HG03571 (cell line): Measurements from ENCODE around the gene NFKBIE.
A peak's percentile ranks its signal among the peaks of the same experiment; 100 is the strongest.
"Not testable (repeated sequence)": the region's sequence is repeated elsewhere in the genome, so short reads cannot be mapped to it uniquely, and the experiment has no call there.

Source experiments
- ATAC-seq: cut with Tn5 transposase; IDR thresholded peaks from one replicate; pipeline ENCODE4 v1.9.1; 2021; ENCODE audit not compliant: unreplicated experiment

The NFKBIE gene, protein sequence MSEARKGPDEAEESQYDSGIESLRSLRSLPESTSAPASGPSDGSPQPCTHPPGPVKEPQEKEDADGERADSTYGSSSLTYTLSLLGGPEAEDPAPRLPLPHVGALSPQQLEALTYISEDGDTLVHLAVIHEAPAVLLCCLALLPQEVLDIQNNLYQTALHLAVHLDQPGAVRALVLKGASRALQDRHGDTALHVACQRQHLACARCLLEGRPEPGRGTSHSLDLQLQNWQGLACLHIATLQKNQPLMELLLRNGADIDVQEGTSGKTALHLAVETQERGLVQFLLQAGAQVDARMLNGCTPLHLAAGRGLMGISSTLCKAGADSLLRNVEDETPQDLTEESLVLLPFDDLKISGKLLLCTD

DNA sequence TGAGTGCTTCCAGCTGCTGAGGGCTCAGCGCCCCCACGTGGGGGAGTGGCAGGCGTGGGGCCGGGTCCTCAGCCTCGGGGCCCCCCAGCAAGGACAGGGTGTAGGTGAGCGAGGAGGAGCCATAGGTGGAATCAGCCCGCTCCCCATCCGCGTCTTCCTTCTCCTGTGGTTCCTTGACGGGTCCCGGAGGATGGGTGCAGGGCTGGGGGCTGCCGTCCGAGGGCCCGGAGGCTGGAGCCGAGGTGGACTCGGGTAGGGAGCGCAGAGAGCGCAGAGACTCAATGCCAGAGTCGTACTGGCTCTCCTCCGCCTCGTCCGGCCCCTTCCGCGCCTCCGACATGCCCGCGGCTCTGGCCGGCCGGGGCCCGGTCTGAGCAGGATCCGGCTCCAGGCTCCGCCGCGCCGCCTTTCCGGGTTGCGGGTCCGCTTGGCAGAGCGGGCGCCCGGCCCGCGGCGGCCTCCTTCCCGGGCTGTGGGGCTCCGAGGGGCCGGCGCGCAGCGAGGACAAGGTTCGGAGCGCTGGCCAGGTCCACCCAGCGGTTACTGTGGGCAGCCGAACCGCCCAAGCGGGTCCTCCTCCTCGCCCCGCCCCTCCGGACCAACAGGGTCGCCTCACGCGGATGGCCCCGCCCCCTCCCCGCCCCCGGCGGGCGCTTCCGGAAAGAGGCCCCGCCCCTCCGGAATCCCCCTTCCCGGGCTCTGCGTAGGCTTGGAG lies at the start of gene NFKBIE:
TSS of gene NFKBIE (minus strand) at position 545 of the 715 bp plus-strand sequence. CDS start at position 340, 205 bp downstream.
- peak; percentile 34 for ATAC-seq

DNA sequence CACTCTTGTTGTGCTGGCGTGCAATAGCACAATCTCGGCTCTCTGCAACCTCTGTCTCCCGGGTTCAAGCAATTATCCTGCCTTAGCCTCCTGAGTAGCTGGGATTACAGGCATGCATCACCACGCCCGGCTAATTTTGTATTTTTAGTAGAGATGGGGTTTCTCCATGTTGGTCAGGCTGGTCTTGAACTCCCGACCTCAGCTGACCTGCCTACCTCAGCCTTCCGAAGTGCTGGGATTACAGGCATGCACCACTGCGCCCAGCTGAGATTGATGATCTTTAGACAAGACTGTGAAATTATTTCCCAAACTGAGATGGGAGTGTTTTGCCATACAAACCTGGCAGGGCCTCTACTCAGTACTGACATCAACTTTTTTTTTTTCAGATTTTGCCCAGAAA lies 49.3 kb upstream of the NFKBIE start:
- not testable (repeated sequence) for ATAC-seq

DNA sequence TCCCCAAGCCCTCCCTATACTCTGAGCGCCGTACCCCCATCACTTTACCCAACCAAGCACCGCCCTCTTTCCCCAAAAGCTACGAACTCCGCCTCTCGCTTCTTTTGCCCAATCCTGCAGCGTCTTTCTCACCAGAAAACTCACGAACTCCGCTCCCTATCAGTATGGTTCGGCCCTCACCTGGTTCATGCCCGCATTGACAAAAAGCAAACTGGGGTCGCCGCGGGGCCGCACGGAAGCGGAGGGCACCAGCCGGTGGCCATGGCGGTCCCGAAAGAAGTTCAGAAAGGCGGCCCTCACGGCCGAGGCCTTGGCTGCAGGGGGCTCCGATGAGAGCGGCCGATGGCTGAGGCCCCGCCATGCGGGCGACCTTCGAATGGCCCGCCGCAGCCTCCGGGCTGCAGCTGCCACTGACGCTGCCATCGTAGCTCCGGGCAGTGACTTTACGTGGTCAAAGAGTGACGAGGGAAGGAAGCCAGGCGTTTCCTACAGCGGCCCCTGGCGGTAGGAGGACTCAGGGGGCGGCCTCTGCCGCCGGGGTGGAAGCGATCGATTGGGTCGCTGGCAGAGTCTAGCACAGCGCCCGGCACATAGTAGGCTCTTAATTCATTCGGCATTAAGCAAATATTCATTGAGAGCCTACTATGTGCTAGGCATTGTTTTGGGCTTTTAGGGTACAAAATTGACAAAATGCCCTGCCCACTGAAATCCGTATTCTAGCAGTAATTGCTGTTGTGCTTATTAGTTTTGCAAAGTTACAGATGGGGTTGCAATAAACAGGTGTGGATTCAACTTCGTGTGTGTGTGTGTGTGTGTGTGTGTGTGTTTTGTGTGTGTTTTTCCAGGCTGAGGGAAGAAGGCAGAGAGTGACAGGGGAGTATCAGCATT lies 47.8 kb upstream of the NFKBIE start, which contains the start of gene AARS2:
TSS of gene AARS2 (minus strand) at position 447 of the 888 bp plus-strand sequence. CDS start at position 423, 24 bp downstream.
- peak; percentile 90 for ATAC-seq

DNA sequence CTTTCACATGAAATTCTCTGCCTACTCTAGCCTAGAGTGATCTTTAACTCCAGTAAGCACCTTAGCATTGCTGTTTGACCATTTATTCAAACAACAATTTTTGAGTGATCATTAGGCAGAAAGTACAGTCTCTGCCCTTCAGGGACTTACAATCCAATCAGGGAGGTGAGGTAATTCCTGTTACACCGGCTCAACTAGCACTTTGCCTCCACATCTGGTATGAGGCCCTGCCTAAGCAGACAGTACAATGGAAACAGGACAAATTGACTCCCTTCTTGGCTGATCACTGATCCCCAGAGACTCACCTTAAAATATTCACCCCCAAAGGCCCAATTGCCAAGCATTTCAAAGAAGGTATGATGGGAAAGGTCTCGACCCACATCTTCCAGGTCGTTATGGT lies 46.4 kb upstream of the NFKBIE start:
- ATAC-seq = no peak

DNA sequence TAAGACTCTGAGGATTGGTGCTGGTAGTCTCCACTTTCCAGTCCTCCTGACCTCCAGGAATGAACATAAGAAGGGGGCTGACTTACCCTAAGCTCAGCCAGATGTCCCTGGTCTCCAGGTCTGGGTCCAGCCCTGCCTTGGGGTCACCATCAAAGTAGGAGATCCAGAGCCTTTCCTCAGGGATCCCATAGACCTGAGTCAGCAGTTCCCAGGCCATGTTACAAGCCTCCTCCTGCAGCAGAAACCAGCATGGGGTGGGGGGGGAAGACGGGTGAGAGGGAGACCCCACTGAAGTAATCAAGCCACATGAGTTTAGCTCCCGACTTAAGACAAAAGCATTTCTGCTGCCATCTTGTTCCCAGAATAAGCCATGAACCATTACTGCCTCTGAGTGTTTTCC lies 46.0 kb upstream of the NFKBIE start:
- no peak for ATAC-seq

DNA sequence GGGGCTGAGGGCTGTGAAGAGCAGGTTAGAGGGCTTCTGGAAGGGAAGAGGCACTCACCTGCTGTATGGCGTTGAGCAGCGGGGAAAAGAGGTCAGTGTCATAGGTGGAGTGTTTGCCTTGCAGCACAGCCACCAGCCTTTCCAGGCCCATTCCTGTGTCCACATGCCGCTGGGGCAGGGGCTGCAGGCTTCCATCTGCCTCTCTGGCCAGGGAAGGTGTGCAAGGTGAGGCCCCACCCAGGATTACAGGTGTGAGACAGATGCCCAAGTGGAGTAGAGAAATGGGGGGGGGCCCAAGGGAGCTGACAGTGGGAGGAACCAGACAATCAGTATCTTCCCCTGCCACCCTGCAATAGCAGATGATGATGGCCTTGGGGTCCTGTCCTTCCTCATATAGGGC lies 44.9 kb upstream of the NFKBIE start:
- no peak for ATAC-seq

DNA sequence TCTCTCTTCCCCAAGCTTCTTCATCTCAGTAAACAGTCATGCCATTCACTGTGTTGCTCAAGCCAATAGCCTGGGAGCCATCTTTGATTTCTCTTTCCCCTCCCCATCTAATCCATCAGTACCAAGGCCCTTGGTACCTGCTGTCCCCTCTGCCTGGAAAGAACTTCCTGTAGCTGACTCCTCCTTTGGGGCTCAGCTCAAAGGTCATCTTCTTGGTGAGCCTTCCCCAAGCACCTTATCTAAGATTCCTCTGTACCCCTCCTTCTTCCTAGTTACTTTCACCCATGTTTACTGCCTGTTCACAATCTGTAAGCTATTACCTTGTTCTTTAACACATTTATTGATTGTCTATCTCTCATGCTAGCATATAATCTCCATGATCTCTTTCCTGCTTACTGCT lies 44.3 kb upstream of the NFKBIE start:
- ATAC-seq = no peak

DNA sequence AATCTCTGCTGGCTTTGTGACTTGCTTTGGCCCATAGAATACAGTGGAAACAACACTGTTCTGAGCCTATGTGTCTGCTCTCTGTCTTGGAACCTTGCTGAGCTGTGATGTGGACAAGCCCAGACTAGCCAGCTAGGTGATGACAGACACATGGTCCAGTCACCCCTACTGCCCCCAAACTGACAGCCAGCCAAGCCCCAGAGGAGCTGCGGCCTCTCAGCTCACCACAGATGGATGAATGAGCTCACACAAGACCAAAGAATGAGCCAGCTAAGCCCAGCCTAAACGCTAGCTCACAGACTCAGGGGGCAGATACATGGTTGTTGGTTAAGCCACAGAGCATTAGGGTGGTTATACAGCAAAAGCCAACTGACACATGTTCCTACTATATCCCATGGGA lies 43.7 kb upstream of the NFKBIE start:
- no peak for ATAC-seq

DNA sequence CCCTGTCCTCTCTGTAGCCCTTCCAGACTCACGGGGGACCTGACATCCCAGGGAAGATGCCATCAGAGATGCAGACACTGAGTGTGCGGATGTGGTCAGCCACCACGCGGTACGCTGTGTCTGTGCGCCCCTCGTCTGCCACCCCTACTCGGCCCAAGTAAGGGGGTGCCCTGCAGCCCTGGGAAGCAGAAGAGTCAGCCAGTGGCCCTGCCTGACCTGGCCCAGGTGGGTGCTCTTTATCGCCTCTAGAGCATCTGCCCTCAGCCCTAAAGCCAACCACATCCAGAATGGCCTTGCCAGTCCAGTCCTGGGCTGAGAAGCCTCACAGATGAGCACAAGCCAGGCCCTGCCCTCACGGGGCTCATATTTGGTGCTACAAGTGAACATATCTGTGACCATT lies 41.9 kb upstream of the NFKBIE start:
- no peak for ATAC-seq

DNA sequence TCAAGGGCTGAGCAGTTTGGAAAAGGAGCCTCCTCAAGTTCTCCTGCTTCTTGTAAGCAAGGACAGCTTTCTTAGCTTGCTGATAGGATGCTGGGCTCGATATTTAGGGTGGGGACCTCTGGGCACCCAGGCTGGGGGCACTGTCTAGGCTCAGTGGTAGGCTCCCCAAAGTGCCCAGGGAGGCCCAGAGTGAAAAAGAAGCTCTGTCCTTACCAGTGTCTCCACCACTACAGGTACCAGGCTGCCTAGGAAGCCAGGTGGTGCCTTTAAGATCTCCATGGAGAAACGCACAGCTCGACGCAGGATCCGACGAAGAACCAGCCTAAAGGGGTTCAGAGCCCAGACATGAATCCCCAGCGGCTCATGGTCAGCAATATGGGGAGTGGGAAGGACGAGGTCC lies 41.4 kb upstream of the NFKBIE start:
- ATAC-seq = no peak

DNA sequence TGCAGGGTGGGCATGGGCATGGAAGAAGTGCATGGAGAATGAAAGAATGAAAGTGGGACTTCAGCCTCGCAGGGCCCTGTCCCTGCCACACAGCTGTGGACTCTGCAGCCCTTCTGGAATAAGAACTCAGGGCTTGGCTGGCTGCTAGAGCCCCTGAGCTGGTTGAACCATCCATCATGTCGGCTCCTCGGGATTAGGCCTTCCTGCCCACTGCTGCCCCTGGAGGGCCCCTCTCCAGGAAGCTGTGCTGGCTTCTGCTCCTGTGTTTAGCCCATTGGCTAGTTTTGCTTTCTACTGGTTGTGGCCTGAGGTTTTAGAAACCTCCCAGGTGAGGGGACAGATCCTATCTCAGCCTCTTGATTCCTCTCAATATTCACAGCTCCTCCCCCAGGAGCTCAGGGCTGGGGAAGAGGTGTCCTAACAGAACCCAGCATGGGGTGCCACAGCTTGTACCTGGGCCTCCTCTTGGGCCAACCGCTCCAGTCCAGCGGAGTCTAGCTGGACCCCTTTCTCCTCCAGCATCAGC lies 39.9 kb upstream of the NFKBIE start:
- ATAC-seq = no peak

DNA sequence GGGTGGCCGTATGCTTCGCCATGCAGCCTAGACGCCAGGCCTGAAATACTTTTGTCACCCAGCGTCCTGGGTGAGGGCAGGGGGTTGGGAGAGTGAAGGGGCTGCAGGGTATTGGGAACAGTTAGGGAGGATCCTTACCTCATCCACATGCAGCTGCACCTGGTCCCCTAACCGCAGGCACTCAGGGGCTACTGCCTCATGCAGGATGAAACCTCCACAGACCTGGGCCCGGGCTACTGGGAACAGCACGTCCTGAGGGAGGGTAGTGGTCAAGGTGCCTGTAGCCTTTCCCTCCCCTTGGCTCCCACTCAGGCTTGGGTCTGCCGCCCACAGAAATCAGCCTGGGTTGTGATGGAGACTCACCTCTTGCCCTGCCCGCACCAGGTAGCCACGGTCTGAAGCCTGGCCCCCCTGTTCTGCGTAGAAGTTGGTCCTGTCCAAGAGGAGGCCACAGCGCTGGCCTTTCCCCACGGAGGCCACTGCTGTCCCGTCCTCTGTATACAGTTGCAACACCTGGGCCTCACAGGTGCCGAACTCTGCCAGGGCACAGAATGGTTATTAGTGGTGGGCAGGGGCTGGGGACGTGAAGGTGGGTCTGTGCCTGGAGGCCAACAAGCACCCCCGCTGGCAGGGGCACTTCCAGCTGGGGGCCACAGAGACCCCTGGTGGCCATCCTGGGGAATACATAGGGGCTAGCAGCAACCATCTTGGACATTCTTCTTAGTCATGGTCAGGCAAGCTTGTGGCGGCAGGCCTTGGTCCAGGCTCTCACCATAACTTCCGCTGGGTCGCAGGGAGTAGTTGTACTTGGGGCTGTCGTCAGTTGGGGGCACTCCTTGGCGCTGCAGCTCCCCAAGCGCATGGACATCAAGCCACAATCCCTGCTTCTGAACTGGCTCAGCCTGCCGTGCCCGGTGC lies 39.2 kb upstream of the NFKBIE start:
- peak; percentile 56 for ATAC-seq

DNA sequence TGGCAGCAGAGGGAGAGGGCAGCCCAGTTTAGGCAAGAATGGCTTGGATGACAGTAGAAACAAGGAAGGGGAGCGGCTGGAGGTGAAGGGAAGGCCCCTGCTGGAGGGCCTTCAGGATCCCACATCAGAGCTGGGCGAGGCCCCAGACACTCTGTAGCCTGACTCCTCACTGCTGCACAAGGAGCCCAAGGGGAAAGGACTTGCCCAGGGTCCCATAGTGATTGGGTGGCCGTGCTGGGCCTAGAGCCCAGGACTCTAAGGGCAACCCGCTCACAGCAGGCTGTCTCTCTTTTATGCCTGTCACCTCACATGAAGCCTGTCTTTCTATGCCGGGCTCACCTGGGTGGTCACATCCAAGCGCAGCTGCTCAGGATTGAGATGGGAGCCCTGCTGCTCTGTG lies 38.5 kb upstream of the NFKBIE start:
- no peak for ATAC-seq

DNA sequence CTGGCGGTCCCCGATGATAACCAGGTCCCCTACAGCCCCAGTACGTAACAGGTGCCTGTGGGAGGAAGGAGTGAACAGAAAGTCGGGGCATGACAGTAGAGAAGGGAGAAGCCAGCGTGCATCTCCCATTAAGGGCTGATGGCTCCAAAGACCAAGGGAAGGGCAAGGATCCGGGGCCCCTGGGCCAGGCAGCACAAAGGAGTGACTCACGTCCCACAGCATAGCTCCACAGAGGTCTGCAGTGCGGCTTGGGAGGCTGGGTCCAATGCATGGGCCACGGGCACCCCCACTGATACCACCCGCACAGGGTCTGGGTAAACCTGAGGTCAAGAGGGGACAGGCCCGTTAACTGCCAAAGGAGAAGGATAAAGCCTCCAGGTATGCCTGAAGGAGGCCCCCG lies 37.5 kb upstream of the NFKBIE start:
- ATAC-seq = no peak

DNA sequence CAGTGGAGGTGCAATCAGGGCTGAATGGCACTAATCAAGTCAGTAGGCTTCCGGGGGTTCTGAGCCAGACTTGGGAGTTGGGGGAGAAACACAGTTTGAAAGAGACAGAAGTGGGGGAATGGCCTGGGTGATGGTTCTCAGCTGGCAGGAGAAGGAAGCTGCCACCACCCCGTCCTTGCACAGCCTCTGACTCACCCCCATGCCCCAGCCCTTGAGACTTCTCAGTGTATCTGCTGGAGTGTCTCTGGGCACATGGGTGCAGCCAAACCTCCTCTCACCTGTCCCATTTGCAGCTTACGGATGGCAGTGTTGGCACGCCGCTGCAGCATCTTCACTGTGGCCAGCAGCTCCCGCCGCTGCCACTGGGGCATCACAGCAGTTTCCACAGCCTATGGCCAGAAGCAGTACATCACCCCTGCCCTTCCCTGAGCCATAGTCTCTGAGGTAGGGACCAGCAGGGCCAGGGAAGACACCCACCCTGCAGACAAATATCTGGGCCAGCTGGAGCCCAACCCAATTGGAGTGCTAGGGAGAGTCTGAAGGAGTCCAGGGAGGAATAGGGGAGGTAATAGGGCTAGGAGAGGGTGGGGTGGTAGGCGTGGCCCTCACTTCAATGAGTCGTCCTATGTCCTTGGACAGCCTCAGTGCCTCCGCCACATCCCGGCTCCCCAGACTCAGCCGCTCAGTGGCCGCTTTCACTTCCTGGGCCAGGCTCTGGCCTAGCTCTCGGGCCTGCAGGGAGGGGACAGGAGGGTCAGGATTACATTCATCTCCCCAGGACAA lies 36.6 kb upstream of the NFKBIE start:
- ATAC-seq = no peak

DNA sequence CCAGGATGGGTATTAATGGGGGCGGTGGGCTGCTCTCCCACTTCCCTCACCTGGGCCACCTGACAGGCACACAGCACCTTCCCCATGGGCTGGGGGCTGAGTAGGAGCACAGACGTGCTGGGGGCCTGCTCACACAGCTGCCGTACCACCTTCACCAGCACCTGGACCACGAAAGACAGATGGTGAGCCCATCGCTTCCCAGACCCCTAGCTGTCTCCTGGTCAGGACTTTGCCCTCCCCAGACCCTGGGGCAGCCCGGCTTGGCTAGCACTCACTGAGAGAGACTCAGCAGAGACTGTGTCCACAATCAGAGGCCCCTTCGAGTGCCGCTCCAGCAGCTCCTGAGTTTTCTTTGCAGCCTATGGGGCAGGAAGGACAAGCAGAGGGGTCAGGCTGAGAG lies 35.8 kb upstream of the NFKBIE start:
- no peak for ATAC-seq

DNA sequence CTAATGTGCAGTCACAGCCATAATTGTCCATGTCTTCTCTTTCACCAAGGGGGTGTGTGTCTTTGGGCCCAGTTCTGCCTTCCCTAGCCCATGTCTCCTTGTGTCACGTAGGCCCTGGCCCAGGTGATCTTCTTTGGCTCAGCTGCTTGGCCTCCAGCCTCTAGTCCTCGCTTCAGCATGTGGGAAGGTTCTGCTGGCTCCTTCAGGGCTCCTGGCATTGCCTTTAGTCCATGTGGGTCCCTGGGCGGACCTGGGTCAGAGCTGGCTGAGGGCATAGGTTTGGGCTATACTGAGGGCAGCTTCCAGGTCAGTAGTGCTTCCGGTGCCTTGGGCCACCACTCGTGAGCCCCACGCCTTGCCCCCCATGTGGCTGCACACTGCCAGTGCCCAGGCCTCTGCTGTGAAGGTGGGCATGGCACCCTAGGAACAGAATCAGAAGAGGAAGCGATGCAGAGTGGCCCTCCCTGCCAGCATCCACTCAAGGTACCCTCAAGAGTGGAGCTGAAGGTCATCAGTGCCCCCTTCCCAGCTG lies 35.0 kb upstream of the NFKBIE start:
- ATAC-seq = no peak

DNA sequence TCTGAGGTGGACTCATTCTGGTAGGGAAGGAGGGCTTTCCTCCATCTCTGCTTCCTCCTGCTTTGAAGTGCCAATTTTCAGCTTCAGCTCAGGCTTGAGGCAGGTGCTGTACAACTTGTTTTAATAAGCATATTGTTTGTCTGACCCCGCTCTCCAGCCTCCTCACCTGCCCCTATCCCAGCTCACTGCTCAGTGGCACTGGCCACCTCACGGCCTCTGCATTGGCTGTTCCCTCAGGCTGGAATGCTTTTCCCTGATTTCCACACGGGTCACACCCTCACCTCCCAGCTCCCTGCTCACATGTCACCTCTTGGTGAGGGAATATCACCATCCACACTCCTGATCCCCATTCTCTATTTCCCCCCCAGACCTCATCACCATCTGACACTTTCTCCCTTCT lies 33.5 kb upstream of the NFKBIE start:
- ATAC-seq = no peak
